OCI-LY7 (cell line): Measurements from ENCODE around the gene SLC25A26.

Experiments used
- CTCF ChIP-seq: fragments of 200-600 bp; sonication (generic); conservative IDR thresholded peaks from 2 replicates; pipeline ENCODE4 v1.5.1; 2014; ENCODE audit warnings: mild to moderate bottlenecking, antibody characterized with exemption, low read length, moderate library complexity, mixed read lengths
- EZH2phosphoT487 ChIP-seq: fragments of 200-600 bp; sonication (generic); IDR thresholded peaks from 2 replicates; pipeline ENCODE4 v1.6.1; 2018; ENCODE audit warnings: low read depth, borderline replicate concordance, mild to moderate bottlenecking, mixed run types, antibody characterized with exemption, low read length, moderate library complexity, mixed read lengths

- TF ChIP-seq CTCF (no peak), EZH2phosphoT487 (no peak)
These were observed 40.6 kb downstream of the SLC25A26 start for GRCh38 chr3:66261355-66261754.
